Glutamatergic neuron (in vitro differentiated cells): ENCODE measurements around the gene C6orf89. TPM values are rescaled to one million over a fixed set of nuclear protein-coding genes. Genes with fewer than 3 reads are reported as not detected.

Experiments
- DNase-seq: peaks from one replicate; pipeline ENCODE4 v3.0.0; 2022
- H3K27ac Mint-ChIP-seq: one replicate; pipeline ENCODE4 v1.8.0; 2020; ENCODE audit warnings: mild to moderate bottlenecking, mixed read lengths, inconsistent platforms; ENCODE audit not compliant: unreplicated experiment
- H3K27me3 Mint-ChIP-seq: one replicate; pipeline ENCODE4 v1.8.0; 2020; ENCODE audit warnings: mild to moderate bottlenecking, moderate library complexity, mixed read lengths, inconsistent platforms; ENCODE audit not compliant: unreplicated experiment
- H3K36me3 Mint-ChIP-seq: one replicate; pipeline ENCODE4 v1.8.0; 2020; ENCODE audit warnings: mild to moderate bottlenecking, mixed read lengths, inconsistent platforms; ENCODE audit not compliant: unreplicated experiment
- H3K4me1 Mint-ChIP-seq: one replicate; pipeline ENCODE4 v1.8.0; 2020; ENCODE audit warnings: mild to moderate bottlenecking, low read depth, mixed read lengths, inconsistent platforms; ENCODE audit not compliant: unreplicated experiment
- H3K4me3 Mint-ChIP-seq: one replicate; pipeline ENCODE4 v1.8.0; 2020; ENCODE audit warnings: mild to moderate bottlenecking, mixed read lengths, inconsistent platforms; ENCODE audit not compliant: unreplicated experiment
- H3K9me3 Mint-ChIP-seq: one replicate; pipeline ENCODE4 v1.8.0; 2020; ENCODE audit warnings: mild to moderate bottlenecking, moderate library complexity, mixed read lengths, inconsistent platforms; ENCODE audit not compliant: unreplicated experiment
- CTCF ChIP-seq: fragments of 200-600 bp; sonication (generic); IDR thresholded peaks from one replicate; pipeline ENCODE4 v1.5.0; 2021; ENCODE audit not compliant: partially characterized antibody, unreplicated experiment
- total RNA-seq: library from RNA; stranded (reverse); fragmentation: NEBNext Ultra II Directional; extraction: Animal tissue kit (Norgen Biotek cat#: 25700); gene quantifications from one replicate; pipeline ENCODE4 v1.2.1, GENCODE V29; 2021; ENCODE audit not compliant: unreplicated experiment

Gene C6orf89
- total RNA-seq, 1 donor from 2014 or later, result 57.0 TPM

- H3K36me3 Mint-ChIP-seq, result no peaks in the 10 kb centered on the region
- peaks cover 8% of the 10 kb centered on the region for H3K4me1 Mint-ChIP-seq
- no peak for DNase-seq
- H3K27ac Mint-ChIP-seq, result no peak overlapping the region
- no peaks in the 10 kb centered on the region for H3K27me3 Mint-ChIP-seq
- no peak overlapping the region for H3K4me3 Mint-ChIP-seq
- H3K9me3 Mint-ChIP-seq, result peaks cover 3% of the 10 kb centered on the region
- TF ChIP-seq CTCF, result no peak
Measured at GRCh38 chr6:36904114-36904513, 18.4 kb downstream of the C6orf89 start.

GRCh38 chr6:36904851-36905393 lies 19.2 kb downstream of the C6orf89 start:
- H3K36me3 Mint-ChIP-seq, result no peaks in the 10 kb centered on the region
- peaks cover 3% of the 10 kb centered on the region for H3K9me3 Mint-ChIP-seq
- no peak overlapping the region for H3K4me3 Mint-ChIP-seq
- no peak for TF ChIP-seq CTCF
- no peaks in the 10 kb centered on the region for H3K27me3 Mint-ChIP-seq
- no peak overlapping the region for H3K27ac Mint-ChIP-seq
- DNase-seq, result no peak
- H3K4me1 Mint-ChIP-seq, result peaks cover 8% of the 10 kb centered on the region

- Mint-ChIP-seq H3K4me3 (no peak overlapping the region), H3K9me3 (peaks cover 3% of the 10 kb centered on the region), H3K4me1 (peaks cover 8% of the 10 kb centered on the region), H3K27ac (no peak overlapping the region), H3K27me3 (no peaks in the 10 kb centered on the region), H3K36me3 (no peaks in the 10 kb centered on the region)
- no peak for DNase-seq
- TF ChIP-seq CTCF, result no peak
Measured at GRCh38 chr6:36906539-36907325, 21.0 kb downstream of the C6orf89 start.

- TF ChIP-seq CTCF, result no peak
- no peak for DNase-seq
- H3K4me1 Mint-ChIP-seq, result peaks cover 8% of the 10 kb centered on the region
- H3K4me3 Mint-ChIP-seq, result no peak overlapping the region
- H3K27ac Mint-ChIP-seq, result no peak overlapping the region
- peaks cover 3% of the 10 kb centered on the region for H3K9me3 Mint-ChIP-seq
- H3K27me3 Mint-ChIP-seq, result no peaks in the 10 kb centered on the region
- no peaks in the 10 kb centered on the region for H3K36me3 Mint-ChIP-seq
Measured at GRCh38 chr6:36907781-36908180, 22.0 kb downstream of the C6orf89 start.

GRCh38 chr6:36908747-36909146 lies 23.0 kb downstream of the C6orf89 start:
- DNase-seq, result no peak
- Mint-ChIP-seq H3K4me3 (no peak overlapping the region), H3K27me3 (no peaks in the 10 kb centered on the region), H3K36me3 (no peaks in the 10 kb centered on the region), H3K27ac (no peak overlapping the region), H3K9me3 (peaks cover 3% of the 10 kb centered on the region), H3K4me1 (peaks cover 8% of the 10 kb centered on the region)
- TF ChIP-seq CTCF, result no peak
